ENCODE data around the gene MTHFD2.
"Not testable (repeated sequence)": the region's sequence is repeated elsewhere in the genome, so short reads cannot be mapped to it uniquely, and the experiment has no call there.

The MTHFD2 gene

DNA sequence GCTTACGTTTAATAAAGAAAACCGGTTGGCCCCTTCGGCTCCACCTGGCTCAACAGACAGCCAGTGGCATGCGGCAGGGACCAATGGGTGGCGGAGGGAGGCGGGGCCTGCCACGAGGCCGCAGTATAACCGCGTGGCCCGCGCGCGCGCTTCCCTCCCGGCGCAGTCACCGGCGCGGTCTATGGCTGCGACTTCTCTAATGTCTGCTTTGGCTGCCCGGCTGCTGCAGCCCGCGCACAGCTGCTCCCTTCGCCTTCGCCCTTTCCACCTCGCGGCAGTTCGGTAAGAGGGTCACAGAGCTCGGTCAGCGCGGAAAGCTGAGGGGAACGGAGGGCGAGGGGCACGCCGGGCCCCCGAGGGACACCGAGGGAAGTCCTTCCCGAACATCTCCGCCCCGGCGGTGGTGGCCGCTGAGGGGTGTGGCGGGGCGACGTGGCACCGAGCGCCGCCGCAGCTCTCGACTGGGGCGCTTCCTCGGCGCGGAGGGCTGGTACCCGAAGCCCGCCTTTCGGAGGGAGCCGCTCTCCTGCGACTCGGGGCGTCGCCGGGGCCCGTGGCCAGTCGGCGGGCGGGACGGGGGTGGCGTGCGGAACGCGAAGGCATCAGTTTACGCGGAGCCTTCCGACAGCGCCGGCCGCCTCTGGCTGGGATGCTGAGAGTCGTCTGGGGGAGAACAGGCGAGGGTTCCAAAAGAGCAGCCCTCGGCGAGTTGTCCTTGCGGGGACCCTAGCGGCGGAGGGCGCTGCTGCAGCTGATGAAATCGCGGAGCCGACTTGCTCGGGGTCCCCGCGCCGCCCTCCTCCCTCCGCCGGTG is at the start of gene MTHFD2:
MTHFD2 (plus strand) TSS at position 155 of the 814 bp plus-strand sequence; CDS start at position 182, 27 bp downstream.
- peak; percentile 100 for DNase-seq

- peak; percentile 61 for DNase-seq
Measured at GRCh38 chr2:74149247-74149525, 49.2 kb upstream of the MTHFD2 start.

- no peak for DNase-seq
Measured at GRCh38 chr2:74149570-74150319, 48.7 kb upstream of the MTHFD2 start.

GRCh38 chr2:74152954-74153353 is 45.5 kb upstream of the MTHFD2 start:
- DNase-seq: no peak

GRCh38 chr2:74155830-74156229 is 42.6 kb upstream of the MTHFD2 start:
- no peak for DNase-seq

DNA sequence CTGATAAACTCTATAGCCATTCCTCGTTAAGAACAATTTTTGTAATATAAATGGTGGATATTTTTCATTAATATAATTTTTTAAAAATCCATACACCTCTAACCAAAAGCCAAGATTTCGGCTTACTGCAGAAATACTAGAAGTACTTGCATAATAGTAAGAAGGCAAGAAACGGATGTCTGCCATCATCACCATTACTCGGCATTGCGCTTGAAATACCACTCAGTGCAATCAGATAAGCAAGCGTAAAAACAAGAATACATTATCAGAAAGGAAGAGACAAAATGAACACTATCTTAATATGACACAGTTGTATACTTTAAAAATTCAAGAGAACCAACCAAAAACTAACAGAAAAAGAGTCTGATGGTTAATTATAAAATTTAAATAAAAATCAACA is 35.5 kb upstream of the MTHFD2 start:
- DNase-seq: no peak

GRCh38 chr2:74164761-74165160 is 33.7 kb upstream of the MTHFD2 start:
- no peak for DNase-seq

DNA sequence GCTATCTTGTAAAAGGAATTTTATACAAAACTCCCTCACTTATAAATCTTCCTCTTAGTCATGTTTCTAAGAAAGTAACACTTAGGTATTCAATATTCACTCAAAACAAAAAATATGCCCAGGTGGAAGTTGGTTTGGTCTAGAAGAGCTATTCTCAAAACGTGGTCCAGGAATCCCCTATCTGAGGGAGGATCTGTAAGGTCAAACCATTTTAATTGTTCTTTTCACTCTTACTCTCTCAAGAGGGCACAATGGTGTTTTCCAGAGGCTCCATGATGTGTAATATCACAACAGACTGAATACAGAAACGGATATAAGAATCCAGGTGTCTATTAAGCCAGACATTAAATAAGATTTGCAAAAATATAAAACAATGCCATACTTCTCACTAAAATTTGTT is 29.7 kb upstream of the MTHFD2 start:
- no peak for DNase-seq

DNA sequence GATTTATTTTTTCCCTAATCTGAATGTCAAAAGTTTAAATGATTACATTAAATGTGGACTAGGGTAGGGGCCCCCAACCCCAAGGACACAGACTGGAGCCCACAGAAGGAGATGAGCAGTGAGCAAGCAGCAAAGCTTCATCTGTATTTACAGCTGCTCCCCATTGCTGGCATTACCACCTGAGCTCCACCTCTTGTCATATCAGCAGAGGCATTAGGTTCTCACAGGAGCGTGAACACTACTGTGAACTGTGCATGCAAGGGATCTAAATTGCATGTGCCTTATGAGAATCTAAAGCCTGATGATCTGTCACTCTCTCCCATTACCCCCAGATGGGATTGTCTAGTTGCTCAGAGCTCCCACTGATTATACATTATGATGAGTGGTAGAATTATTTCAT is 23.5 kb upstream of the MTHFD2 start:
- DNase-seq: no peak

GRCh38 chr2:74177696-74178095 is 20.7 kb upstream of the MTHFD2 start:
- DNase-seq: no peak

DNA sequence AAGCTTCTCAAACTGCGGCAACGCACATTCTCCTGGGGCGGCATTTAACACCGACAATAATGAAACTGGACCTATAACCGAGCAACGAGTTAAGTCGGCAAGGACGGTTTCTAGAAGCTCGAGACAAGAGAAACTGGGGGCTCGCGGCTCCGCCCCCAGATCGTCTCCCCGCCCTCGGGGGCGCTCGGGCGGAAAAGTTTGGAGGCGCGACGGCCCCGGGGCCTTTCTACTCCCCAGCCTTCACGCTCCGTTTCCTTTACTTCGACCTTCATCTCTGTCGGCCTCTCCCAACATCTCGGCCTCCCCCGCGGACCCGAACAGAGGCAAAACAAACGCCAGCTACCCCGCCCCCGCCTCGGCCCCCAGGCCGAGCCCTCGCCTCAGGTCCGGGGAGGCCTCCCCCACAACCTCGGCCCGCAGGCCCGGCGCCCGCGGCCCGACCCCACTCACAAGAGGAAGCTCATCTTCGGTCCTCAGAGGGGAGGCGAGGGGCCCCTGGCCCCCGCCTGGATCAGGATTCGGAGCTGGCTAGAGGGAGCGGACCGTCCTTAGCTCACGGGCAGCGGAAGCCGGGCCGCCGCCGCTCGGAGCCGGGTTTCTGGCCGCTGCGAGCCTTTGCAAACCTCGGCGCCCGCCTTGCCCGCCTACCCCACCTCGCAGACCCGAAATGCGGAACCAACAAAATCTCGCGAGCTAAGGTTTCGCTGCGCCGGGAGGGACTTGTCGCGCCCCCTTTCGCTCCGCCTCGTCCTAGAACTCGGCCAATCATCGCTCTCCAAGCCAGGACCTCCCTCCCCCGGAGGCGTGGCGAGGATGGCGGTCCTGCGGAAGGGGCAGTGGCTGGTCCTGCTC is 20.0 kb upstream of the MTHFD2 start, which contains the start of gene MOB1A:
MOB1A (minus strand) TSS at position 669 of the 852 bp plus-strand sequence; CDS start at position 464, 205 bp downstream.
- peak; percentile 100 for DNase-seq

DNA sequence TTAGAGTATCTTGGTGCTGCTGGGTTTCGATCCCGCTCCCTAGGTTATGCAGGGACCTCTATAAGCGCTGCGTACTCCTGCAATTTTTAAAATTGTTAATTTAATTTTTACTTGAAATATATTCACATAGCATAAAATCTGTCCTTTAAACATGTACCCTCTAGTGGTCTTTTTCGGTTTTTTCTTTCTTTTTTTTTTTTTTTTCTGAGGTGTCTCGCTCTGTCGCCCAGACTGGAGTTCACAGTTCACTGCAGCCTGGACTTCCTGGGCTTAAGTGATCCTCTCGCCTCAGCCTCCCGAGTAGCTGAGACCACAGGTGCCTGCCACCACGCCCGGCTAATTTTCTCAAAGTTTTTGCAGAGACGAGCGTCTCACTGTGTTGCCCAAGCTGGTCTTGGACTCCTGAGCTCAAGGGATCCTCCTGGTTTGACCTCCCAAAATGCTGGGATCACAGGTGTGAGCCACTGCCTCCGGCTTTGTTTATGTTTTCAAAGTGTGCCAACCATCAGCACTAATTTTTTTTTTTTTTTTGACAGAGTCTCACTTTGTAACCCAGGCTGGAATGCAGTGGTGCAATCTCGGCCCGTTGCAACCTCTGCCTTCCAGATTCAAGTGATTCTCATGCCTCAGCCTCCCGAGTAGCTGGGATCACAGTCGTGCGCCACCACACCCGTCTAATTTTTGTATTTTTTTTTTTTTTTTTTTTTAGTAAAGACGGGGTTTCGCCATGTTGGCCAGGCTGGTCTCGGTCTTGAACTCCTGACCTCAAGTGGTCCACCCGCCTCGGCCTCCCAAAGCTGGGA is 19.2 kb upstream of the MTHFD2 start:
- no peak for DNase-seq

DNA sequence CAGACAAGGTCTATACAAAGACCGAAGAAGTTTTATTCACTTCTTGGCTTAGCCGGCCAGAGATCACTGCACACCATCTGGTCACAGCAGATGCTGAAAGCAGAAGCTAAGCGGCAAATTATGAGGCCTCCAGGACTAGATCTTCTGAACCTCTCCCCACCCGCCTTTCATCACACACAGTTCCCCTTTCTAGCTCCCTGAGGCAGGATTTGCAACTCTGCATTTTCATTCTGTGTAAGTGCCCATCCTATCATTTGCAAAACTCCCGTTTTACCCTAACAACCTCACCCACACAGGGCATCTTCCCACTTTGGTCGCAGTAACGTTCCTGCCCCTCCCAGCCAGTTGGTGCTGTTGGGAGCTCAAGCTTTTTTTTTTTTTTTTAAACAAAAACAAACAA is 16.7 kb upstream of the MTHFD2 start:
- peak; percentile 99 for DNase-seq

DNA sequence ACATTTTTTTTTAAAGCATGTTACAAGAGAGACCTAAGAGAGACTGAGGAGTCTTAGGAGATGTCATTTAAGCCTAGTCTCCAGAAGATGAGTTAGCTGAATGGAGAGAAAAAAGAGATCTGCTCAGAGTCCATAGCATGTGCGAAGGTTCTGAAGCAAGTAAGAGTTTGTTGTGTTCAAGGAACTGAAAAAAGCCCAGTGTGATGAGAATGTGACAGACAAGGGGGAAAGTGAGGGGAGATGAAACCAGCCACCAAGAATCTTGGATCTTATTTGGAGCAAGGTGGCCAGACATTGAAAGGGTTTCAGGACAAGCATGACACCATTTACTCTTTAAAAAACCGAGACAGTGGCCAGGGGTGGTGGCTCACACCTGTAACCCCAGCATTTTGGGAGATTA is 14.5 kb upstream of the MTHFD2 start:
- DNase-seq: no peak

DNA sequence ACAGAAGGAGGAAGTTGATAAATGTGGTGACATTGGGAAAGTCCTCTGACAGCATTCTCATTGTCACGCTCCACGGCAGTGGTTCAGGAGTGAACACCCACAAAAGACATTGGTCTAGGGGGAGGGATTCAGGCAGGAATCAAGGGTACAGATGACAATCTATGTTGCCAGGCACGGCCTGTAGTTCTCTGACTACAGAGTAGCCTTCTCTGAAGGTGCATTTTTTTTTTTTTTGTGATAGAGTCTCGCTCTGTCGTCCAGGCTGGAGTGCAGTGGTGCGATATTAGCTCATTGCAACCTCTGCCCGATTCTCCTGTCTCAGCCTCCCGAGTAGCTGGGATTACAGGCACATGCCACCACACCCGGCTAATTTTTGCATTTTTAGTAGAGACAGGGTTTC is 12.4 kb upstream of the MTHFD2 start:
- DNase-seq: no peak

DNA sequence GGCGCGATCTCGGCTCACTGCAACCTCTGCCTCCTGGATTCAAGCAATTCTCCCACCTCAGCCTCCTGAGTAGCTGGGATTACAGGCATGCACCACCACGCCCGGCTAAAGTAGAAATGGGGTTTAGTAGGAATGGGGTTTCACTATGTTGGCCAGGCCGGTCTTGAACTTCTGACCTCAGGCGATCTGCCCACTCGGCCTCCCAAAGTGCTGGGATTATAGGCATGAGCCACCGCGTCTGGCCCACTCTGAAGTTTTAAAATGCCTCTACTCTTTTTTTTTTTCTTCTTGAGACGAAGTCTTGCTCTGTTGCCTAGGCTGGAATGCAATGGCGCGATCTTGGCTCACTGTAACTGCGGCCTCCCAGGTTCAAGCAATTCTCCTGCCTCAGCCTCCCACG is 11.7 kb upstream of the MTHFD2 start:
- not testable (repeated sequence) for DNase-seq

DNA sequence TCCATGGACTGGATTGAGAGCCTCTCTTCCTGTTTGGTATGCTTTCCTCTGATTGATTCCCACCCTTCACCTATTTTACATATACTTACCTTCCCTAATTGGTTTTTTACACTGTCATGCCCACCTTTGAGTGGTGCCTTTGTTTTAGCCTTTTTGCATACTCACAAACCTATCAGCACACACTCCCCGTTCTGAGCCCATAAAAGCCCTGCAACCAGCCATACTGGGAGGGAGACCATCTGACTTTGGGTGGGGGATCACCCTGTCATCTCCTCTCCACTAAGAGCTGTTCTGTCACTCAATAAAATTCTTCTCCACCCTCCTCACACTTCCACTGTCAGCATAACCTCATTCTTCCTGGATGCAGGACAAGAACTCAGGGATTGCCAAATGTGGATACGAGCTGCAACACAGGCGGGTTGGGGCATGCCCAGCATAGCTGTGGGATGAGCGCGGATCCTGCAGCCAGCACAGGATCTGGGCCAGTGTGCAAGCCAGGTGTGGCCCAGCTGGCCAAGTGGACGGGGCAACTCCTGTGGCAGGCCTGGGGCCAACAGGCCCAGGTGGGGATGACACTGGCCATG is 10.3 kb upstream of the MTHFD2 start:
- DNase-seq: no peak

DNA sequence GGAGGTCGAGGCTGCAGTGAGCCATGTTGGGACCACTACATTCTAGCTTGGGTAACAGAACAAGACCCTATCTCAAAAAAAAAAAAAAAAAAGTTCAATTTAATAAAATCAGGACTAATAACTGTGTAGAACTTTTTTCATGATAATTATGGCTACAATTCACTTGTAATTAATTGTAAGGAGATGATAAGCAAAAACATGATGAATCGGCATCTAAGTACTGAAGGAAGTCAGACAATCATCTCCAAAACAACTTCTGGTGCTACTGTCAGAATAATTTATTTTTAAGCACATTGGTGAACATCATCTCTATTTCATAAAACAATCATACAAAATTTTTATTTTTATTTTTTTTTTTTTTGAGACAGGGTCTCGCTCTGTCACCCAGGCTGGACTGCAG is 9.7 kb upstream of the MTHFD2 start:
- no peak for DNase-seq

- no peak for DNase-seq
Measured at GRCh38 chr2:74191596-74192380, 6.6 kb upstream of the MTHFD2 start.

DNA sequence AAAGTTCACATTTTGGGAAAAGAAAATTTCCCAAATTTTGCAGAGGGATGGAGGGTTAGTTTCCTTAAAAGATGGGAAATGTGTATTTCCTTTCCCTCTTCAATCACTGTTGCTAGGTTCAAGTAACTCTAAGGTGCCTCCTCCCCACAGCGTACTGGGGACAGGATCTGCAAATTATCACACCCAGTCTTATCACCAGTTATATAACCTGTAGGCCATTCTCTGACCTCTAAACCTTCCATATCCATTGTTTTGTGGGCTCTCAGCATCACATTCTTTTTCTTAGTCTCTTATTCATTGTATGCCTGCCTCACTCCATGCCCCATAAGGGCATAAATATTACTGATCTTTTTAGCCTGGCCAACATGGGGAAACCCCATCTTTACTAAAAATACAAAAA is 3.6 kb upstream of the MTHFD2 start:
- no peak for DNase-seq

DNA sequence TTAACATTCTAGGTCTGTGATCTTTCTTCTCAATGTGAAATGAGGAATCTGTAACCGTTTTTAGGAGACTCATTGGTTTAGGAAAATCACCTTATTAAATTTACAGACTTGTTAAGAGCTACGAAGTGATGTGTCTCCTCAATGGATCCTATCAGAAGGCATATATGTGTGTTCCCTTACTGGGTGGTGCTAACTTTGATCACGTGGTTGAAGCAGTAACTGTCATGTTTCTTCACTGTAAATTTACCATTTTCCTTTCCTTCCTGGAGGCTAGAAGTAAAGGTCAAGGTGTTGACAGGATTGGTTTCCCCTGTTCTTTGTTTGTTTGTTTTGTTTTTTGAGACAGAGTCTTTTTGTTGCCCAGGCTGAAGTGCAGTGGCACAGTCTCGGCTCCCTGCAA is 1.4 kb upstream of the MTHFD2 start:
- no peak for DNase-seq
